CD4-positive, alpha-beta T cell (primary cell): ENCODE data around the gene ASB15. TPM values are rescaled to one million over a fixed set of nuclear protein-coding genes. Genes with fewer than 3 reads are reported as not detected.

Experiments used
- ATAC-seq: fragments of 200-7000 bp; cut with Tn5 transposase; one replicate; pipeline ENCODE4 v1.10.0; 2022; ENCODE audit warnings: mild to moderate bottlenecking; ENCODE audit not compliant: poor library complexity
- CTCF ChIA-PET: fragments of 350-600 bp; sonication (Branson Sonifier 250); formaldehyde crosslinking; loops from one replicate; lab custom pipeline; 2021; ENCODE audit warnings: antibody characterized with exemption, inconsistent platforms; lab: Charles Lee
- POLR2A ChIA-PET: fragments of 350-600 bp; sonication (Branson Sonifier 250); formaldehyde crosslinking; loops from one replicate; lab custom pipeline; 2021; ENCODE audit warnings: antibody characterized with exemption, inconsistent platforms; lab: Charles Lee
- DNase-seq, 14 experiments: peaks; one replicate each; pipeline ENCODE4 v3.0.0-alpha.2; 2013 to 2020; ENCODE audit warnings: mixed read lengths in 2 of 14
- H3K27ac ChIP-seq, 2 donors: one replicate each; pipeline versions ENCODE4 v1.5.1 to v1.7.0; 2013; ENCODE audit warnings: low read length in 2 of 2, low read depth in 1 of 2, mild to moderate bottlenecking in 1 of 2
- H3K27me3 ChIP-seq, 2 experiments: 1 replicate in 1 of 2; 2 replicates in 1 of 2; pipeline versions ENCODE4 v1.6.1 to v1.7.0; 2013; ENCODE audit warnings: low read length in 2 of 2, control low read depth in 1 of 2, mild to moderate bottlenecking in 1 of 2, moderate library complexity in 1 of 2; ENCODE audit not compliant: insufficient read depth in 2 of 2, control insufficient read depth in 1 of 2
- H3K36me3 ChIP-seq: one replicate; pipeline ENCODE4 v1.6.1; 2013; ENCODE audit warnings: low read length, control low read depth; ENCODE audit not compliant: insufficient read depth
- H3K4me1 ChIP-seq: one replicate; pipeline ENCODE4 v1.6.1; 2013; ENCODE audit warnings: low read length, control low read depth; ENCODE audit not compliant: insufficient read depth
- H3K4me3 ChIP-seq: one replicate; pipeline ENCODE4 v1.5.1; 2013; ENCODE audit warnings: mild to moderate bottlenecking, low read length, moderate library complexity
- H3K9me3 ChIP-seq, 2 experiments: 1 replicate in 1 of 2; 2 replicates in 1 of 2; pipeline versions ENCODE4 v1.6.1 to v1.7.0; 2013; ENCODE audit warnings: low read length in 2 of 2, mild to moderate bottlenecking in 2 of 2, control low read depth in 1 of 2, moderate library complexity in 1 of 2; ENCODE audit not compliant: control insufficient read depth in 1 of 2, insufficient read depth in 1 of 2
- H3K27ac Mint-ChIP-seq: one replicate; pipeline ENCODE4 v1.8.0; 2020; ENCODE audit warnings: mixed read lengths
- H3K27me3 Mint-ChIP-seq: one replicate; pipeline ENCODE4 v1.8.0; 2021; ENCODE audit warnings: mixed read lengths
- H3K36me3 Mint-ChIP-seq: one replicate; pipeline ENCODE4 v1.8.0; 2021; ENCODE audit warnings: low read depth, mixed read lengths
- H3K4me1 Mint-ChIP-seq: one replicate; pipeline ENCODE4 v1.8.0; 2021; ENCODE audit warnings: low read depth, mixed read lengths
- H3K4me3 Mint-ChIP-seq: one replicate; pipeline ENCODE4 v1.8.0; 2020; ENCODE audit warnings: mild to moderate bottlenecking, mixed read lengths
- H3K9me3 Mint-ChIP-seq: one replicate; pipeline ENCODE4 v1.8.0; 2020; ENCODE audit warnings: mixed read lengths
- intact Hi-C, 2 experiments: fragments of 100-400 bp; cut with DNase I in 1 of 2; cut with micrococcal nuclease in 1 of 2; formaldehyde crosslinking; loops; one replicate each; pipeline versions ENCODE4 v1.15.1 to v1.9.0; 2023 to 2025; cut with DNase I, micrococcal nuclease
- total RNA-seq, 174 experiments: library from RNA in 2 of 174; stranded (reverse) in 2 of 174; gene quantifications; one replicate each; pipeline ENCODE4 v1.2.3 and lab custom pipeline; 2021 to 2026
- TF ChIP-seq, protein P1 (sequence below): fragments of 200-600 bp; IDR thresholded peaks from one replicate; pipeline ENCODE4 v1.8.0; 2022; ENCODE audit warnings: antibody characterized with exemption, mild to moderate bottlenecking

ASB15 gene
- total RNA-seq, 2 experiments from 2014 or later = not detected

DNA sequence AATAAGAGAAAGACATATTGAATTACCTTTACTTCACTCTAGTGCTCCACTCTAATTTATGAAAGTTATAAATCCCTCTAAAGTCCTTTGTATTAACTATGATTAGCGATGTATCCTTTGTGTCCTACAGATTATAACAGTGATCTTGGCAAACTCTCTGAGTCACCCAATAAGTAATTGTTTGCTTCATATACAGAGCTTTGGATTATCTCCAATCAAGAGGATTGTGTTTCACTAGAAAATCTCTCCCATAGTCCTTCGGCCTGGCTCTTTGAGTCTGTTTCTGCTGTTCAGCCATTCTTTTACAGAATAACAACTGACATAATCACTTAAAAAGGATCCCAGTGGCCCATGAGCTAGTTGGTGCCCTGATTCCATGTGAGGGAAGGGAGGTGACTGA is 63.5 kb downstream of the ASB15 start:
- no peak overlapping the region for H3K4me3 ChIP-seq
- no peaks in the 10 kb centered on the region for H3K9me3 ChIP-seq
- no peaks in the 10 kb centered on the region for H3K4me1 Mint-ChIP-seq
- H3K9me3 Mint-ChIP-seq = no peaks in the 10 kb centered on the region
- intact Hi-C loops = no loop called here
- ATAC-seq (no peak), DNase-seq (no peak)
- H3K27ac ChIP-seq = no peak overlapping the region
- peaks cover 5% of the 10 kb centered on the region in 2 experiments for H3K27me3 ChIP-seq
- TF ChIP-seq, protein P1, sequence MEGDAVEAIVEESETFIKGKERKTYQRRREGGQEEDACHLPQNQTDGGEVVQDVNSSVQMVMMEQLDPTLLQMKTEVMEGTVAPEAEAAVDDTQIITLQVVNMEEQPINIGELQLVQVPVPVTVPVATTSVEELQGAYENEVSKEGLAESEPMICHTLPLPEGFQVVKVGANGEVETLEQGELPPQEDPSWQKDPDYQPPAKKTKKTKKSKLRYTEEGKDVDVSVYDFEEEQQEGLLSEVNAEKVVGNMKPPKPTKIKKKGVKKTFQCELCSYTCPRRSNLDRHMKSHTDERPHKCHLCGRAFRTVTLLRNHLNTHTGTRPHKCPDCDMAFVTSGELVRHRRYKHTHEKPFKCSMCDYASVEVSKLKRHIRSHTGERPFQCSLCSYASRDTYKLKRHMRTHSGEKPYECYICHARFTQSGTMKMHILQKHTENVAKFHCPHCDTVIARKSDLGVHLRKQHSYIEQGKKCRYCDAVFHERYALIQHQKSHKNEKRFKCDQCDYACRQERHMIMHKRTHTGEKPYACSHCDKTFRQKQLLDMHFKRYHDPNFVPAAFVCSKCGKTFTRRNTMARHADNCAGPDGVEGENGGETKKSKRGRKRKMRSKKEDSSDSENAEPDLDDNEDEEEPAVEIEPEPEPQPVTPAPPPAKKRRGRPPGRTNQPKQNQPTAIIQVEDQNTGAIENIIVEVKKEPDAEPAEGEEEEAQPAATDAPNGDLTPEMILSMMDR = no peak
- ChIA-PET CTCF (no interaction called here), POLR2A (interaction anchor here (0.9 to 1.2 kb wide), 2 partner anchors 9 to 213 kb away, joined by 3 read pairs; no protein-coding TSS in a partner anchor)
- no peaks in the 10 kb centered on the region for H3K4me1 ChIP-seq
- no peaks in the 10 kb centered on the region for H3K36me3 Mint-ChIP-seq
- peaks cover 24% of the 10 kb centered on the region for H3K27me3 Mint-ChIP-seq
- no peak overlapping the region for H3K4me3 Mint-ChIP-seq
- no peaks in the 10 kb centered on the region for H3K36me3 ChIP-seq
- no peak overlapping the region for H3K27ac Mint-ChIP-seq

DNA sequence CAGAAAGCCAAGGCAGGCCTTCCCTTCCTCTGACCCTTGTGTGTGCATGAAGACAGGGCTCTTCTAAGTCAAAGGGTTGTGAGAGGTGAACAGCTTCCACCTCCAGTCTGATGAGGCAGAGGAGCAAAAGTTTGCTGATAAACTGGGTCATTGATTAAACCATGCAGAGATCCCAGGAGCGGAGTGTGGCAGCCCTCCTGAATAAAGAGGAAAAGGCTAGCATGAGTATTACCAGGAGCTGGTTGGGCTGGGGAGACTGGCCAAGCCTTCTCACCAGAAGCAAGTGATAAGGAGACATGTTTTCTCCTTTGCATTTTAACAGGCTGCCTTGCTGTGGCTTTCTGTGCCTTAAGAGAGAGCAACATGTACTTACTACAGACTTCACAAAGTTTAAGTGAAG is 64.3 kb downstream of the ASB15 start:
- no peaks in the 10 kb centered on the region for H3K4me1 Mint-ChIP-seq
- ATAC-seq (no peak), DNase-seq (no peak)
- no peaks in the 10 kb centered on the region for H3K36me3 Mint-ChIP-seq
- peaks cover 17% of the 10 kb centered on the region for H3K27me3 Mint-ChIP-seq
- no peak overlapping the region for H3K4me3 ChIP-seq
- peaks cover 2 to 5% of the 10 kb centered on the region in 2 experiments for H3K27me3 ChIP-seq
- H3K9me3 Mint-ChIP-seq = no peaks in the 10 kb centered on the region
- H3K27ac Mint-ChIP-seq = no peak overlapping the region
- H3K36me3 ChIP-seq = no peaks in the 10 kb centered on the region
- H3K9me3 ChIP-seq = no peaks in the 10 kb centered on the region
- ChIA-PET POLR2A (no interaction called here), CTCF (no interaction called here)
- TF ChIP-seq, protein P1 = no peak
- H3K27ac ChIP-seq = no peak overlapping the region
- no peaks in the 10 kb centered on the region for H3K4me1 ChIP-seq
- intact Hi-C loops = no loop called here
- H3K4me3 Mint-ChIP-seq = no peak overlapping the region

DNA sequence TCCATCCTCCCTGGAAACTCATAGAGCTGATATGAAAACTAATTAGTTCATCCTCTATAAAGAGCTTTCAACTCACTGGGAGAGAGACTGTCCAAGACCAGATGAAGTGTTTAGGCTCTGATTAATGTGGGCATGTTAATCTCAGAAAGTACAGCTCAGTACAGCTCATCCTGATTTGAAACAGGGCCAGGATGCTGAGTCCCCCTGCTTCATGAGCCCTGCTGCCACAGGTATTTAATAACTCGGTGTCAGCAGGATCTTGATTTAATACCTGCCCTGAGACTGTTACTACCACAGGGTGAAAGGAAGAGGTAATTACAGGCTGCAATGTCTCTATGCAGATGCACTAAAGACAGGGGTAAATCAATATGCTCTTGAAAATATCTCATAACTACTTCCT is 64.9 kb downstream of the ASB15 start:
- H3K4me1 ChIP-seq = no peaks in the 10 kb centered on the region
- H3K9me3 Mint-ChIP-seq = peaks cover 3% of the 10 kb centered on the region
- ChIA-PET CTCF (no interaction called here), POLR2A (no interaction called here)
- no peaks in the 10 kb centered on the region for H3K36me3 Mint-ChIP-seq
- H3K27me3 Mint-ChIP-seq = peaks cover 13% of the 10 kb centered on the region
- H3K9me3 ChIP-seq = no peaks in the 10 kb centered on the region
- intact Hi-C loops = no loop called here
- TF ChIP-seq, protein P1 = no peak
- H3K27ac ChIP-seq = no peak overlapping the region
- no peak for ATAC-seq
- no peak overlapping the region for H3K27ac Mint-ChIP-seq
- no peaks in the 10 kb centered on the region for H3K36me3 ChIP-seq
- no peak for DNase-seq
- peaks cover 0 to 5% of the 10 kb centered on the region in 2 experiments for H3K27me3 ChIP-seq
- H3K4me1 Mint-ChIP-seq = no peaks in the 10 kb centered on the region
- H3K4me3 ChIP-seq = no peak overlapping the region
- H3K4me3 Mint-ChIP-seq = no peak overlapping the region
